Cardiac muscle cell (in vitro differentiated cells and primary cell): ENCODE results near the gene EML6. TPM values are rescaled to one million over a fixed set of nuclear protein-coding genes. Genes with fewer than 3 reads are reported as not detected.

Experiments
- DNase-seq, 2 donors: peaks; one replicate each; pipeline versions ENCODE4 v3.0.0 to v3.0.0-alpha.2; 2010 to 2017; ENCODE audit warnings: low read depth in 1 of 2, low spot score in 1 of 2
- H3K27ac ChIP-seq: fragments of 200-600 bp; sonication (generic); 2 replicates; pipeline ENCODE4 v1.5.1; 2016
- H3K27me3 ChIP-seq: fragments of 200-600 bp; sonication (generic); 2 replicates; pipeline ENCODE4 v1.6.0; 2016; ENCODE audit warnings: control low read depth
- H3K36me3 ChIP-seq: fragments of 200-600 bp; sonication (generic); 2 replicates; pipeline ENCODE4 v1.5.1; 2016; ENCODE audit warnings: control low read depth
- H3K4me1 ChIP-seq: fragments of 200-600 bp; sonication (generic); 2 replicates; pipeline ENCODE4 v1.8.1; 2017; ENCODE audit warnings: low read depth, mild to moderate bottlenecking, mixed run types
- H3K4me3 ChIP-seq: fragments of 200-600 bp; sonication (generic); 2 replicates; pipeline ENCODE4 v1.5.1; 2016; ENCODE audit warnings: mild to moderate bottlenecking
- H3K9me3 ChIP-seq: fragments of 200-600 bp; sonication (generic); 2 replicates; pipeline ENCODE4 v1.5.1; 2017; ENCODE audit warnings: low read depth, mild to moderate bottlenecking, control low read depth
- CTCF ChIP-seq: IDR thresholded peaks from 2 replicates; pipeline ENCODE4 v1.5.1; 2012; ENCODE audit warnings: low read depth, mild to moderate bottlenecking, low read length
- polyA plus RNA-seq: library from polyadenylated mRNA; unstranded; fragments of >200 nt; fragmentation: Nextera tagmentation; extraction: Ambion mirVana; gene quantifications from 2 replicates; pipeline ENCODE4 v1.2.1, GENCODE V29; 2016
- total RNA-seq: library from RNA; depleted of rRNA; stranded (reverse); fragments of >200 nt; gene quantifications from 2 replicates; pipeline ENCODE4 v1.2.3, GENCODE V29; 2016

Gene EML6
- total and polyA plus RNA-seq, 2 experiments from 2014 or later: 0.89 to 1.3 TPM

- no peaks in the 10 kb centered on the region for H3K27me3 ChIP-seq
- H3K4me3 ChIP-seq: no peak overlapping the region
- no peak for DNase-seq
- H3K27ac ChIP-seq: no peak overlapping the region
- H3K4me1 ChIP-seq: no peaks in the 10 kb centered on the region
- H3K9me3 ChIP-seq: no peaks in the 10 kb centered on the region
- no peaks in the 10 kb centered on the region for H3K36me3 ChIP-seq
- no peak for TF ChIP-seq CTCF
Measured at GRCh38 chr2:54678719-54679118, 44.7 kb upstream of the EML6 start.

GRCh38 chr2:54680397-54681041 is 42.9 kb upstream of the EML6 start:
- no peak for TF ChIP-seq CTCF
- H3K4me3 ChIP-seq: no peak overlapping the region

DNA sequence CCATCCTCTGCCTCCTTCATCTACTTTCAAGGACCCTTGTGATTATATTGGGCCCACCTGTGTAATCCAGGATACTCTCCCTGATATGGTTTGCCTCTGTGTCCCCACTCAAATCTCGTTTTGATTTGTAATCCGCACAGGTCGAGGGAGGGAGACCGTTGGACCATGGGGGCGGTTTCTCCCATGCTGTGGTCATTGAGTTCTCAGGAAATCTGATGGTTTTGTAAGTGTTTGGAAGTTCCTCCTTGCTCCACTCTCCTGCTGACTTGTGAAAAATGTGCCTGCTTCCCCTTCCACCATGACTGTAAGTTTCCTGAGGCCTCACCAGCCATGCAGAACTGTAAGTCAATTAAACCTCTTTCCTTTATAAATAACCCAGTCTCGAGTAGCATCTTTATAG is 42.0 kb upstream of the EML6 start:
- no peaks in the 10 kb centered on the region for H3K9me3 ChIP-seq
- H3K27me3 ChIP-seq: no peaks in the 10 kb centered on the region
- no peaks in the 10 kb centered on the region for H3K4me1 ChIP-seq
- TF ChIP-seq CTCF: no peak
- H3K27ac ChIP-seq: no peak overlapping the region
- no peak overlapping the region for H3K4me3 ChIP-seq
- no peak for DNase-seq
- H3K36me3 ChIP-seq: no peaks in the 10 kb centered on the region

More at GRCh38 chr2:54680397-54681041, 42.9 kb upstream of the EML6 start:
- peak in 1 of 2 donors; percentile 32 for DNase-seq
- no peaks in the 10 kb centered on the region for H3K27me3 ChIP-seq
- H3K4me1 ChIP-seq: no peaks in the 10 kb centered on the region
- no peak overlapping the region for H3K27ac ChIP-seq
- no peaks in the 10 kb centered on the region for H3K36me3 ChIP-seq
- no peaks in the 10 kb centered on the region for H3K9me3 ChIP-seq

DNA sequence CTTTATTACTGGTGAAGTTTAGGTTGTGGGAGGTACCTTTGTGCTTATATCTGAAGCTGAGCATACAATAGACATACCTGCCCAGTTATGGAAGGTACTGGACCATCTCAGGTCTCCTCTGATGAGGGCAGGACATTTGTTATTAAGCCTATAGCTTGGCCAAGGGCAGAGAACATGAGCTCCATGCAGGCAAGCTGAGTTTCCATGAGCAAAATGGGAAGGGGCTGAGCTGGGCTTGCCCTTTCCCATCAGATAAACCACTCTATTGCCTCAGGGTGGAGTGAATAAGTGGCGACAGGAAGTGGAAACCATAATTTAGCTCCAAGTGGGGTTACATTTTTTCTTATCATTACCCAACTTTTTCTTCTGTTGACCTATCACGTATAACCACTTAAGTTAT is 39.9 kb upstream of the EML6 start:
- Histone ChIP-seq H3K4me1 (no peaks in the 10 kb centered on the region), H3K27ac (no peak overlapping the region), H3K4me3 (no peak overlapping the region), H3K27me3 (no peaks in the 10 kb centered on the region), H3K36me3 (no peaks in the 10 kb centered on the region), H3K9me3 (no peaks in the 10 kb centered on the region)
- TF ChIP-seq CTCF: no peak
- DNase-seq: no peak

DNA sequence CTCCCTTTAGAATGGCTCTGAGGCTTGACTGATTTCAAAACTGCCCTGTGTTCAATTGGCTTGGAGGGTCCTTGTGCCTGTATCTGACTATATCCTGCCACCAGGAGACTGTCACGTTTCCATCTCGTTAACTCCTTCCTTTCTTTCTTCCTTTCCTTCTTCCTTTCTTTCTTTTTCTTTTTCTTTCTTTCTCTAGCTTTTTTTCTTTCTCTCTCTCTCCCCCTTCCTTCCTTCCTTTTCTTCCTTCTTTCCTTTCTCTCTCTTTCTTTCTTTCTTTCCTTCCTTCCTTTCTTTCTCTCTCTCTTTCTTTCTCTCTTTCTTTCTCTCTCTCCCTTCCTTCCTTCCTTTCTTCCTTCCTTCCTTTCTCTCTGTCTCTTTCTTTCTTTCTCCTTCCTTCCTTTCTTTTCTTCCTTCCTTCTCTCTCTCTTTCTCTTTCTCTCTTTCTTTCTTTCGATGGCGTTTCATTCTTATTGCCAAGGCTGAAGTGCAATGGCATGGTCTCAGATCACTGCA is 38.1 kb upstream of the EML6 start:
- Histone ChIP-seq H3K9me3 (no peaks in the 10 kb centered on the region), H3K36me3 (no peaks in the 10 kb centered on the region), H3K27me3 (no peaks in the 10 kb centered on the region), H3K4me3 (no peak overlapping the region), H3K27ac (no peak overlapping the region), H3K4me1 (no peaks in the 10 kb centered on the region)
- DNase-seq: no peak
- no peak for TF ChIP-seq CTCF
